D341Med (cell line): ENCODE measurements around the gene FBXL7.

ENCODE experiments used
- DNase-seq: peaks from one replicate; pipeline ENCODE4 v3.0.0; 2012; ENCODE audit warnings: low spot score

FBXL7 gene

GRCh38 chr5:15718421-15719179 lies 218.6 kb downstream of the FBXL7 start:
- no peak for DNase-seq

- no peak for DNase-seq
These were observed 219.8 kb downstream of the FBXL7 start for GRCh38 chr5:15719784-15720183.

DNA sequence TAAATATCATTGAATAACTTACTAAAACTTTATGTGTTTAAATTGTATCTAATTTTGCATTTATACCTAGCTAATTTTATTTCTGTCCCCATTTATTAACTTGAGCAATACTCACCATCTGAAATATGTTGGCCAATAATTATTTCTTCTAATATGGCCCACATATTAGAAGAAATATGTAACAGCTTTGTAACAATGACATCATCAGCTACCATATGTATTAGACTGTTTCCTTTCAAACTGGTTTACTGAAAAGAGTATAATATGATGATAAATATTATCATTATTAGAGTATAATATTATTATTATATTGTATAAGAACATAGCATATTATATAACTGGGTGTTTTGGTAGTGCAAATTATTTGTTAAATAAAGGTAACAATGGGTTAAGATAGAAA lies 220.5 kb downstream of the FBXL7 start:
- DNase-seq, result no peak

DNA sequence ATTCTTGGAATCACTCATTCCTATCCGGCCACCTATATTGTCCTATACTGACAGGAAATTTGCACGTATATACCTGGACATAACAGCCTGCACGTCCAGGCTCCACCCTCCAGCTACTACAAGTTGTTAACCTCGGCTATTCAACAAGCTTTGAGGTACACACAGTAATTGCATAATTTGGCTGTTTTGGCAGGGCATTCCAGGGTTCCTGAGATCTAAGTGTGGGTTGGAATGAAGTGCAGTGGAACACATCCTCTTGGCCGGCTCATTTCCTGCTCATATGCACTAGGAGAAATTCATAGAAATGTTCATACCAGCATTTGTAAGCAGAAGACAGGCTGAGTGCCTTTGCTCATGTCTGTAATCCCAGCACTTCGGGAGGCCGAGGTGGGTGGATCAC lies 222.3 kb downstream of the FBXL7 start:
- no peak for DNase-seq

DNA sequence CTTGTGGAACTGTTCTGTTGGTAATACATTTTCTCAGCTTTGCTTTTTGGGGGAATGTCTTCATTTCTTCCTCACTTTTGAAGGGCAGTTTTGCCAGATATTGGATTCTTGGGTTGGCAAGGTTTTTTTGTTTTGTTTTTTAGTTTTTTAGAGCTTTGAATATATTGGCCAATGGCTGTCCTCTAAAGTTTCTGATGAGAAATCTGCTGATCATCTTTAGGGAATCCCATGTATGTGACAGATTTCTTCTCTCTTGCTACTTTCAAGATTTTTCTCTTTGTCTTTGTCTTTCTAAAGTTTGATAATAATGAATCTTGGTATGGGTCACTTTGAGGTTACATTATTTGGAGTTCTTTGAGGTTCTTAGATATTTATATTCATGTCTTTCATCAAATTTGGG lies 227.4 kb downstream of the FBXL7 start:
- no peak for DNase-seq

GRCh38 chr5:15728811-15729210 lies 228.8 kb downstream of the FBXL7 start:
- DNase-seq, result no peak

DNA sequence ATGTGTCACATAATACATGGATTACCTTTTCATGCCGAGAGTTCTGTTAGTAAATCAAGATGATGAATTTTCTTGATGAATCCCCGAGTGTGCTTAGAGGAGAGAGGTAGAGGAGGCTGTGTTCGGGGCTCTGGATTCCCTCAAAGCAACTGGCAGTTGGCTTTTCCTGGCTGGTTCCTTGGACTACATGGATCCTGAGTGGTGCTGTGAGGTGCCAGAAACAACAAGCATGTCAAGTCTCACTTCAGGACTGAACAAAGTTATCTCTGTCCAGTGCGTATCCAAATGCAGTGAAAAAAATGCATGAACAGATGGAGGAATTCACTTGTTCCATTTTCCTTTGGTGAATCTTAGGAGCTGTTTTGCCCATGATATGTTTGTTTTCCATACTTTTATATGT lies 231.7 kb downstream of the FBXL7 start:
- no peak for DNase-seq

DNA sequence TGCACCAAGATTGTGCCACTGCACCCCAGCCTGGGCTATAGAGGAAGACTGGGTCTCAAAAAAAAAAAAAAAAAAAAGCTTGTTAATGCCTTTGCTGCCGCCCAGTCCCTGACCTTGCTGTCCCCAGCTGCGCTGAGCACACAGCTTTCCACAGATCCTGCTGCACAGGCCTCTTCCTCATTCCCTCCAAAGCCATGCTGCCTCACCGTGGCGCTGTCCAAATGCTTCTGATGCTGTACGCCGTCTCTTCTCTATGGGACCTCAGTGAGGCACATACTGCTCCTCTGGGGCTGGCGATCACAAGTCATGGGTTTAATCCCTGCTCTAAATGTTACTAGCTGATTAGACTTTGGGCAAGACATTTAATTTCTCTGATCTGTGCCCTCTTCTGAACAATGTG lies 234.1 kb downstream of the FBXL7 start:
- DNase-seq, result no peak

GRCh38 chr5:15737036-15737821 lies 237.2 kb downstream of the FBXL7 start:
- DNase-seq, result no peak

DNA sequence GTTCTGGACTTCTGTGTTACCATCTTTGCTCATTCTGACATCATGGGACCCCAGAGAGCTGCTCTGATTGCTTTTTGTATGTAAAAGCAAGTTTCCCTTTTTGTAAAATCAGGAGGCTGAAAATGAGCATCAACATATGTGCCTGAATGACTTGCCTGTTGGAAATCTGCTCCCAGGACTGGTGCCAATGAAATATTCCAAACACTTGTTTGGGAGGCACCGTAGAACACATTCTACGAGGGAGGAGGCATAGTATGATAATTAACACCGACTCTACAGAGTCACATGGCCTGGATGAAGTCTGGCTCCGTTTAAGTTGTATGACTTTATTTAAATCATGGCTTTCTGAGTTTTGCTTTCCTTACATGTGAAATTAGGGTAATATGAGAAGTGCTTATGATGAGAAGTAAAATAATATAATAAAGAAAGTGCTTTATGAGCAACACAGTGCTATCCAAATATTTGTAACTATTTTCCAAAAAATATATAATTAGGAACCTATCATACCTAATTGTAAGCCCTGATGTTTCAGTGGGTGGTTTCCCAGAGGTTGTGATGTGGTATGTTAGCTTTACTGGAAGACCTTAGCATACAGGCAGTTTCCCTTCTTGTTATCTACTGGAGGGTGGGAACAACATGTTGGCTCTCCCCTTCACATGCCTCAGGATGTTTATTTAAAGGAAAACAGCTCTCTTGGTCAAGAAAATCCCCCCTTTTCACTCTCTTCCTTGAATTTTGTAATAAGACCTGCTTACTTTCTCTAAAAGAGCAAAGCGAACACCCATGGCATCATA lies 238.1 kb downstream of the FBXL7 start:
- DNase-seq, result no peak

DNA sequence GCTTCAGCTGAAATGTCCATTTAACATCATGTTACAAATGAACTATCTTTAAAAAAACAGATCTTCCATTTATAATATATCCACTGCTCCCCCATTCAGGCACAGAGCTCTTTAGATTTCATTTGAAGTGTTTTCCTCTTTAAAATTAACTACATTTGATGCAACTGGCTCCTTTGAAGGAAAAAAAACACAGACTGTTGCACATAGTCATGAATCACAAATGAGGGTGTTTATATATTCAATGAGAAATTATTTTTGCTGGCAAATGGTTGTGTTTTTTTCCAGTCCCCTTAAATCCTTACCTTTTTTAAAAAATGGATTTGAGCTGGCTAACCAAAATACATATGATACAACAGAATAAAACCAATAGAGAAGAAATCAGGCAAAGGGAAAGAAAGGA lies 240.4 kb downstream of the FBXL7 start:
- DNase-seq, result no peak

GRCh38 chr5:15741591-15741990 lies 241.6 kb downstream of the FBXL7 start:
- DNase-seq, result no peak

- no peak for DNase-seq
These were observed 246.9 kb downstream of the FBXL7 start for GRCh38 chr5:15746833-15747232.

- no peak for DNase-seq
These were observed 248.3 kb downstream of the FBXL7 start for GRCh38 chr5:15748266-15748665.

DNA sequence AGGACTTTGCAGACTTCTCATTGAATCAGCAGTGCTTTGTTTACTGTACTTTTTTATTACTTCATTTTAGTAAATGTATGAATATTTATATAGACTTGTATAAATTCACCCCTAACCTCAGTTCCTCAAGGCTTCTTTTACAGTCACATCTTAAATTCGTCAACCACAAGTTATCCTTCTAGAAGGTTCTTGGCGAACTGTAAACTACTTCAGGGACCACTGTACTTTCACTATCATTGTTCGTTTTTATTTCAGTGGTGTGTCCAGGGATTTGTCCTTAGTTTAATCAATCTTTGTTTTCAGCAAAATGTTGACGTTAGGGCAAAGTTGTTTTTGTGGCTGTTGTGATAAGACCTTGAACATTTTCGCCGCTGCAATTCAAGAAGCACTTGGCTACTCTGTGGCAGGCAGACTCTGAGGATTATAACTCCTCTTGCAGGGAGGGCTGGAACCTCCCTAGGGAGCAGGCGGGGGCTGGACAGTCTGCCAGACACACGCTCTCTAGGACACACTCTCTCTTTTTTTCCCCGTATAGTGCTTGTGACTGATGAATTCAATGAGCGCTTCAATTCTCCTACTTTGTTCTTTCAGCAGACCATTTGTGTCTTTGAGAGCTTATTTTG lies 252.8 kb downstream of the FBXL7 start:
- DNase-seq, result no peak

DNA sequence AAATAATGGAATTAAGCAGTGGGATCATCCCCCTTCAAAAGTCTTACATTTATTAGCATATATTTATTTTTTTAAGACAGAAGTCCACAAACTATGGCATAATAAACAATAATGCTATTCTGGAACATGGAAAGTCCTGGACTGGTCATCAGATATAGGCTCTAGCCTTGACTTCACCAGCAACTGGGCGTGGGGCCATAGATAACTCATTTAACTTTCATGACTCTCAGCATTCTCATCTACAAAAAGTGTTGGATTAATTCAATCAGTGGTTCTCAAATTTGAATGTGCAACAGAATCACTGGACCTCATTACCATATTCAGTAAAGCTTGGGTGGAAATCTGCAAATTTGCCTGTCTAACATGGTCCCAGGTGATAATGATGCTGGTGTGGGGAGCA lies 253.8 kb downstream of the FBXL7 start:
- no peak for DNase-seq

DNA sequence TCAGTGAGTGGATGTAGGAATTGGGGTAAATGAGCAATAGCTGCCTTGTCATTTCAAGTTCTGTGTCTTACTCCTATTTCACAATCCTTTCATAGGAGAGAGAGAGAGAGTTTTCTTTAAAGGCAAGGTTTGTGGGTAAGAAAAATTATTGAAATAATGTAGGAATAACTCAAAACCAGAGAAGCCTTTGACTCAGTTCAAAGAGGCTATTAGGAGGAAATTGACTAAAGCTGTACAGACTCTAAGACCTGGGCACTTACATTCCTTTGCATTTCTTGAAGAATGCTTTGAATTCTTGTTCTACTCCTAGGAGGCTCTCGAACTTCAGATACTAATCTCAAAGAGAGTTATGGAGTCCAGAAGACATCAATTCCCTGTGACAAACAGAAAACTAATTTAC lies 257.1 kb downstream of the FBXL7 start:
- DNase-seq, result no peak

DNA sequence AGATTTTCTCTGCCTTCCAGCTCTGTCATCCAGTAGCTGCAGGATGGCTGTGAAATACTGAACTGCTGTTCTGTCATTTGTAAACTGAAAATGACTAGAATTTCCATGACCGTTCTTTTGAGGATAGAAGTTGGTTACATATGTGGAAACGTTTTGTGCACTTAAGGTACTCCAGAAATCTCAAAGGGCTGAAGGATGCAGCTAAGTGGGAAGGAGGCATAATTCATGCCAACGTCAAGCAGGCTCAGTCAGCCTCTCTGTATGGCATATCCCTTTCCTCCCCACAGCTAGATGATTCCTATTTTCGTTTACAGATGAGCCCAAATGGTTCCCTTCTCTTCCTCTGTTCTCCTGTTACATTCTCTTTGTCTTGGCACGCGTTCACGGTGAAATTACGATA lies 257.6 kb downstream of the FBXL7 start:
- no peak for DNase-seq

- DNase-seq, result no peak
These were observed 262.7 kb downstream of the FBXL7 start for GRCh38 chr5:15762668-15763067.

DNA sequence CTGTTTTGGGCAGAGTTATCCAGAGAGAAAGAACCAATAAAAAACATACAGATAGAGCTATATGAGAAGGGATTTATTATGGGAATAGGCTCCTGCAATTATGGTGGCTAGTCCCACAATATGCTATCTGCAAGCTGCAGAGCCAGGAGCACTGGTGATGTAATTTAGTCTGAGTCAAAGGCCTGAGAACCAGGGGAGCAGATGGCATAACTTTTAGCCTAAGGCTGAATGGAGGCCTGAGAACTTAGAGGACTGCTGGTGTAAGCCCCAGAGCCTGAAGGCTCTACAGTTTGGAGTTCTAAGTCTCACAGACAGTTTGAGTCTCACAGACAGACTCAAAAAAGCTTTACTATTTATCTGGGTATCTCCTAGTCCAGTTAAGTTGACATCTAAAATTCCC lies 263.8 kb downstream of the FBXL7 start:
- DNase-seq, result no peak

- DNase-seq, result no peak
These were observed 269.0 kb downstream of the FBXL7 start for GRCh38 chr5:15768936-15769335.

GRCh38 chr5:15772131-15772530 lies 272.2 kb downstream of the FBXL7 start:
- DNase-seq, result no peak
